HG02981 (cell line): ENCODE data around the gene PCDHB15.
"Not testable (repeated sequence)": the region's sequence is repeated elsewhere in the genome, so short reads cannot be mapped to it uniquely, and the experiment has no call there.

Source experiments
- ATAC-seq: cut with Tn5 transposase; IDR thresholded peaks from one replicate; pipeline ENCODE4 v1.9.1; 2021; ENCODE audit warnings: mild to moderate bottlenecking, moderate library complexity; ENCODE audit not compliant: unreplicated experiment

PCDHB15 gene

GRCh38 chr5:141245250-141245717 is at the start of gene PCDHB15:
Gene PCDHB15, plus strand, starts transcription at chr5:141245395. Its CDS starts 184 bp downstream, at chr5:141245579.
- ATAC-seq = no peak

GRCh38 chr5:141196363-141196762 is 48.8 kb upstream of the PCDHB15 start:
- no peak for ATAC-seq

- no peak for ATAC-seq
Measured at GRCh38 chr5:141199359-141200235, 45.6 kb upstream of the PCDHB15 start, which contains the start of gene PCDHB11. Gene PCDHB11, plus strand, starts transcription at chr5:141199627. Its CDS starts 148 bp downstream, at chr5:141199775.

GRCh38 chr5:141201126-141201525 is 44.1 kb upstream of the PCDHB15 start:
- ATAC-seq = not testable (repeated sequence)

- ATAC-seq = not testable (repeated sequence)
Measured at GRCh38 chr5:141201646-141202045, 43.5 kb upstream of the PCDHB15 start.

GRCh38 chr5:141208478-141208877 is 36.7 kb upstream of the PCDHB15 start, which contains the start of gene PCDHB12:
Gene PCDHB12, plus strand, starts transcription at chr5:141208719. Its CDS starts 189 bp downstream, at chr5:141208908.
- no peak for ATAC-seq

- not testable (repeated sequence) for ATAC-seq
Measured at GRCh38 chr5:141210281-141210680, 34.9 kb upstream of the PCDHB15 start.

- ATAC-seq = not testable (repeated sequence)
Measured at GRCh38 chr5:141210849-141211248, 34.3 kb upstream of the PCDHB15 start.

GRCh38 chr5:141213656-141214339 is 31.4 kb upstream of the PCDHB15 start, which contains the start of gene PCDHB13:
Gene PCDHB13, plus strand, starts transcription at chr5:141213919. Its CDS starts 205 bp downstream, at chr5:141214124.
- not testable (repeated sequence) for ATAC-seq

- not testable (repeated sequence) for ATAC-seq
Measured at GRCh38 chr5:141214583-141214982, 30.6 kb upstream of the PCDHB15 start.

GRCh38 chr5:141215504-141215903 is 29.7 kb upstream of the PCDHB15 start:
- ATAC-seq = not testable (repeated sequence)

- not testable (repeated sequence) for ATAC-seq
Measured at GRCh38 chr5:141216035-141216434, 29.2 kb upstream of the PCDHB15 start.

- ATAC-seq = no peak
Measured at GRCh38 chr5:141223112-141223783, 21.9 kb upstream of the PCDHB15 start, which contains the start of gene PCDHB14. Gene PCDHB14, plus strand, starts transcription at chr5:141223343. Its CDS starts 163 bp downstream, at chr5:141223506.

GRCh38 chr5:141224844-141225243 is 20.4 kb upstream of the PCDHB15 start:
- ATAC-seq = not testable (repeated sequence)

GRCh38 chr5:141225421-141225820 is 19.8 kb upstream of the PCDHB15 start:
- ATAC-seq = not testable (repeated sequence)

- ATAC-seq = no peak
Measured at GRCh38 chr5:141234109-141234667, 11.0 kb upstream of the PCDHB15 start.

- not testable (repeated sequence) for ATAC-seq
Measured at GRCh38 chr5:141235922-141236321, 9.3 kb upstream of the PCDHB15 start.

GRCh38 chr5:141236516-141237313 is 8.5 kb upstream of the PCDHB15 start:
- ATAC-seq = no peak

- no peak for ATAC-seq
Measured at GRCh38 chr5:141241496-141241895, 3.7 kb upstream of the PCDHB15 start.
